ENCODE measurements around the gene RMC1. TPM values are rescaled to one million over a fixed set of nuclear protein-coding genes. Genes with fewer than 3 reads are reported as not detected.
"Not testable (repeated sequence)": the region's sequence is repeated elsewhere in the genome, so short reads cannot be mapped to it uniquely, and the experiment has no call there.

The RMC1 gene
- total RNA-seq, 1 experiment from 2014 or later: 39.8 TPM

DNA sequence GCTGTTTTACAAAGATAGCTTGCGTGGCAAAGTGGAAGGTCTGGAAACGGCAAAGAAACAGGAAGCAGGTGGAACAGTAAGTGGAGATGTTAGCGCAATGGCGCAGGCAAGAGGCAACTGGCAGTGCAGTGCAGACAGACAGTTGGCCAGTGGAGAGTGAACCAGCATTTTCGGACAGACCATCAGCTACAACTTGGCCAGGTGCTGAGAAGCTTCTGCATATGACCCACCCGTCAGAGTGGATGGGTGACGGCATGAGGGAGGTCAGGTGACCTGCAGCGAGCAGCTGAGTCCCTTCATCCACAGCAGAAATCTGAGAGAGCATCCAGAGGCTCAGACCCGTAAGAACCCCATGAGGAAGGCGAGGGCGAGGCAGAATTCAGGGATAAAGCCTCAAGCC is 49.2 kb downstream of the RMC1 start:
- H3K4me1 ChIP-seq (ENCODE audit: insufficient read depth, low read length, poor library complexity, severe bottlenecking): no peaks in the 10 kb centered on the region
- intact Hi-C loops (cut with micrococcal nuclease; ENCODE audit: unreplicated experiment): no loop called here
- DNase-seq (ENCODE audit: low spot score): no peak
- ChIA-PET POLR2A (ENCODE audit: low non-redundant PET) (no interaction called here), CTCF (no interaction called here)
- no TSS peak for BruUV-seq (replicated peaks)
- no peaks in the 10 kb centered on the region for H3K27me3 ChIP-seq (replicated peaks; ENCODE audit: insufficient read depth, low read depth, low read length, poor library complexity)
- TF ChIP-seq EZH2 (IDR thresholded peaks at IDR 0.05; ENCODE audit: borderline replicate concordance, low read depth, low read length, poor library complexity, severe bottlenecking) (no peak), CTCF (conservative IDR thresholded peaks at IDR 0.05; ENCODE audit: low read depth, low read length) (no peak)
- H3K9me3 ChIP-seq (ENCODE audit: low read depth, low read length, poor library complexity, severe bottlenecking): no peaks in the 10 kb centered on the region
- H3K27ac ChIP-seq (ENCODE audit: low read depth, low read length, poor library complexity, severe bottlenecking): no peak overlapping the region
- H3K4me3 ChIP-seq (ENCODE audit: low read depth, low read length, poor library complexity, severe bottlenecking): no peak overlapping the region
- H3K36me3 ChIP-seq (ENCODE audit: insufficient read depth, low read length, poor library complexity, severe bottlenecking): peaks cover 62% of the 10 kb centered on the region

DNA sequence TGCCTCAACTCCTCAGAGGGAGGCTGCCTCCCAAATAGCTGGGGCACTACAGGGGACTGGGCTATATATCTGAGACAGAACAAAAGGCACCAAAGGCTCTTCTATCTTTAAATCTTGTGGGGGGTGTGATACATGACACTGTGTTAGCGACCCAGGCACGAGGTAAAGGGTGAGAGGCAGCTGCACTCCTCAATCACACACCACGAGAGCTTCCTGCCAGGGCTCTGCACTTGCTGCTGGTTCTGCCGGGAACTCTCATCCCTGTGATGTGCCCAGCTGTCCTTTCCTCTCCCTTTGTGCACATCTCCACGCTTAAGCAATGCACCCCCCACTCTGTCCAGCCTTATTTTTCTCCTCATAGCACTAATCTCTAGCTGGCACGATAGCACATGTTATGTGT is 50.6 kb downstream of the RMC1 start:
- no peaks in the 10 kb centered on the region for H3K9me3 ChIP-seq (ENCODE audit: low read depth, low read length, poor library complexity, severe bottlenecking)
- intact Hi-C loops (cut with micrococcal nuclease; ENCODE audit: unreplicated experiment): no loop called here
- H3K27ac ChIP-seq (ENCODE audit: low read depth, low read length, poor library complexity, severe bottlenecking): no peak overlapping the region
- H3K4me1 ChIP-seq (ENCODE audit: insufficient read depth, low read length, poor library complexity, severe bottlenecking): no peaks in the 10 kb centered on the region
- no TSS peak for BruUV-seq (replicated peaks)
- DNase-seq (ENCODE audit: low spot score): no peak
- no peaks in the 10 kb centered on the region for H3K27me3 ChIP-seq (replicated peaks; ENCODE audit: insufficient read depth, low read depth, low read length, poor library complexity)
- H3K4me3 ChIP-seq (ENCODE audit: low read depth, low read length, poor library complexity, severe bottlenecking): no peak overlapping the region
- CTCF ChIA-PET: no interaction called here
- TF ChIP-seq EZH2 (IDR thresholded peaks at IDR 0.05; ENCODE audit: borderline replicate concordance, low read depth, low read length, poor library complexity, severe bottlenecking) (no peak), CTCF (conservative IDR thresholded peaks at IDR 0.05; ENCODE audit: low read depth, low read length) (no peak)
- POLR2A ChIA-PET (ENCODE audit: low non-redundant PET): no interaction called here
- H3K36me3 ChIP-seq (ENCODE audit: insufficient read depth, low read length, poor library complexity, severe bottlenecking): peaks cover 56% of the 10 kb centered on the region

DNA sequence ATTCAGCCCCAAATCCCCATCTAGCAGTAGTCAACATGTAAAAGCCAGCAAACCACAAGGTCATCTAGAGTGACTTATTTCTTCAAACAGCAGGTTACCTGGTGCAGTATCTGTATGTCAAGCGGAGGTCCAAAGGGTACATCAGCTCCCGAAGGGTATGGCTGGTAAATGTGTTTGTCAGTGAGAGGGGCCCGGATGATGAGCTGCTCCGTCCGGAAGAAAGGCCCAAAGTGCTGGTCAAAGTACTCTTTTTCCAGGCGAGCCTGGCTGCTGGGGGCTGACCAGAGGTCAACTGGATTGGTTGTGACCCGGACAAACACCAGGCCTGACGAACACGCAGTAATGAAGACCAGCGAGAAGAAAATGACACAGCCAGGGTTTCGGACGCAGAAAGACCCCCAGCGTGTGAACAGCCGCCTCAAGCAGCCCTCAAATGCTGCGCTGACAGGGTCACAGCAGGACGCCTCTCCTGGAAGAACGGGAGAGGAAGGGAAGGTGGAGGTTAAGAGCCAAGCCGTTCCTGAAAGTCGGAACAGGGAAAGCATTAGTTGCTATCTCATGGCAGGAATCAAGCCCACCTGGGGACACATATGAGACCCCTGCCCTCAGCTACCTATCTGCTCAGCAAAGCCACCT is 53.0 kb downstream of the RMC1 start:
- ChIA-PET POLR2A (ENCODE audit: low non-redundant PET) (no interaction called here), CTCF (no interaction called here)
- Histone ChIP-seq H3K4me3 (ENCODE audit: low read depth, low read length, poor library complexity, severe bottlenecking) (no peak overlapping the region), H3K36me3 (ENCODE audit: insufficient read depth, low read length, poor library complexity, severe bottlenecking) (peaks cover 66% of the 10 kb centered on the region), H3K9me3 (ENCODE audit: low read depth, low read length, poor library complexity, severe bottlenecking) (no peaks in the 10 kb centered on the region), H3K27ac (ENCODE audit: low read depth, low read length, poor library complexity, severe bottlenecking) (no peak overlapping the region), H3K27me3 (replicated peaks; ENCODE audit: insufficient read depth, low read depth, low read length, poor library complexity) (no peaks in the 10 kb centered on the region), H3K4me1 (ENCODE audit: insufficient read depth, low read length, poor library complexity, severe bottlenecking) (no peaks in the 10 kb centered on the region)
- intact Hi-C loops (cut with micrococcal nuclease; ENCODE audit: unreplicated experiment): no loop called here
- no peak for DNase-seq (ENCODE audit: low spot score)
- no TSS peak for BruUV-seq (replicated peaks)
- no peak for TF ChIP-seq CTCF (conservative IDR thresholded peaks at IDR 0.05; ENCODE audit: low read depth, low read length)
- TF ChIP-seq EZH2 (IDR thresholded peaks at IDR 0.05; ENCODE audit: borderline replicate concordance, low read depth, low read length, poor library complexity, severe bottlenecking): no peak

DNA sequence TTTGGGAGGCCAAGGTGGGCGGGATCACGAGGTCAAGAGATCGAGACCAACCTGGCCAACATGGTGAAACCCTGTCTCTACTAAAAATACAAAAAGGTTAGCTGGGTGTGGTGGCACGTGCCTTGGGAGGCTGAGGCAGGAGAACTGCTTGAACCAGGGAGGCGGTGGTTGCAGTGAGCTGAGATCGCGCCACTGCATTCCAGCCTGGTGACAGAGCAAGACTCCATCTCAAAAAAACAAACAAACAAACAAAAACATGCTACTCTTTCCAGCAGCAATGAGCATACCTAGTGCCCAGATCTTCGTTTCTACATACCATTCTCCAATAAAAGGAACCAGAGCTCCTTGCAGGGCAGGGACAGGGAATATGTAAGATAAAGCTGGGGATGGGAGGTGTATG is 54.2 kb downstream of the RMC1 start:
- H3K27ac ChIP-seq (ENCODE audit: low read depth, low read length, poor library complexity, severe bottlenecking); H3K4me1 ChIP-seq (ENCODE audit: insufficient read depth, low read length, poor library complexity, severe bottlenecking); H3K9me3 ChIP-seq (ENCODE audit: low read depth, low read length, poor library complexity, severe bottlenecking); H3K27me3 ChIP-seq (replicated peaks; ENCODE audit: insufficient read depth, low read depth, low read length, poor library complexity); H3K4me3 ChIP-seq (ENCODE audit: low read depth, low read length, poor library complexity, severe bottlenecking); intact Hi-C loops (cut with micrococcal nuclease; ENCODE audit: unreplicated experiment); BruUV-seq (replicated peaks); DNase-seq (ENCODE audit: low spot score); CTCF ChIA-PET: not testable (repeated sequence)
- POLR2A ChIA-PET (ENCODE audit: low non-redundant PET): interaction anchor here (0.8 kb wide), 1 partner anchor 407 kb away, joined by 5 read pairs; no protein-coding TSS in a partner anchor
- peaks cover 62% of the 10 kb centered on the region for H3K36me3 ChIP-seq (ENCODE audit: insufficient read depth, low read length, poor library complexity, severe bottlenecking)
